Progenitor cell of endocrine pancreas (in vitro differentiated cells): ENCODE data around the gene CLN5. TPM values are rescaled to one million over a fixed set of nuclear protein-coding genes. Genes with fewer than 3 reads are reported as not detected.

Source experiments
- DNase-seq: peaks from one replicate; pipeline ENCODE4 v3.0.0; 2021; ENCODE audit warnings: low spot score; ENCODE audit not compliant: unreplicated experiment
- H3K27ac Mint-ChIP-seq: 2 replicates; pipeline ENCODE4 v1.8.0; 2021; ENCODE audit warnings: mild to moderate bottlenecking, moderate library complexity, mixed read lengths
- H3K27me3 Mint-ChIP-seq: 2 replicates; pipeline ENCODE4 v1.8.0; 2021; ENCODE audit warnings: mixed read lengths
- H3K36me3 Mint-ChIP-seq: 2 replicates; pipeline ENCODE4 v1.8.0; 2022; ENCODE audit warnings: mixed read lengths; ENCODE audit not compliant: insufficient read depth
- H3K4me1 Mint-ChIP-seq: 2 replicates; pipeline ENCODE4 v1.8.0; 2021; ENCODE audit warnings: low read depth, mixed read lengths
- H3K4me3 Mint-ChIP-seq: 2 replicates; pipeline ENCODE4 v1.8.0; 2021; ENCODE audit warnings: low read depth, mild to moderate bottlenecking, moderate library complexity, mixed read lengths
- H3K9me3 Mint-ChIP-seq: 2 replicates; pipeline ENCODE4 v1.8.0; 2021; ENCODE audit warnings: low read depth, mixed read lengths
- CTCF ChIP-seq: fragments of 200-600 bp; sonication (generic); IDR thresholded peaks from one replicate; pipeline ENCODE4 v1.5.0; 2021; ENCODE audit warnings: antibody characterized with exemption, mild to moderate bottlenecking; ENCODE audit not compliant: unreplicated experiment
- total RNA-seq: library from RNA; stranded (reverse); gene quantifications from 2 replicates; pipeline ENCODE4 v1.2.1, GENCODE V29; 2021

CLN5 gene
- total RNA-seq, 1 donor from 2014 or later, result 21.4 TPM

GRCh38 chr13:77016888-77017623 lies 25.2 kb downstream of the CLN5 start:
- Mint-ChIP-seq H3K4me1 (no peaks in the 10 kb centered on the region), H3K27me3 (no peaks in the 10 kb centered on the region), H3K9me3 (no peaks in the 10 kb centered on the region), H3K27ac (no peak overlapping the region), H3K4me3 (no peak overlapping the region), H3K36me3 (peaks cover 13% of the 10 kb centered on the region)
- TF ChIP-seq CTCF, result no peak
- no peak for DNase-seq

- no peak overlapping the region for H3K27ac Mint-ChIP-seq
- no peak for TF ChIP-seq CTCF
- H3K4me1 Mint-ChIP-seq, result peaks cover 4% of the 10 kb centered on the region
- no peaks in the 10 kb centered on the region for H3K27me3 Mint-ChIP-seq
- H3K4me3 Mint-ChIP-seq, result no peak overlapping the region
- peaks cover 7% of the 10 kb centered on the region for H3K36me3 Mint-ChIP-seq
- no peak for DNase-seq
- no peaks in the 10 kb centered on the region for H3K9me3 Mint-ChIP-seq
These were observed 27.9 kb downstream of the CLN5 start for GRCh38 chr13:77019756-77020155.

- TF ChIP-seq CTCF, result no peak
- Mint-ChIP-seq H3K27me3 (peaks cover 3% of the 10 kb centered on the region), H3K9me3 (no peaks in the 10 kb centered on the region), H3K36me3 (peaks cover 2% of the 10 kb centered on the region), H3K27ac (peak overlapping the region; percentile 19), H3K4me3 (no peak overlapping the region), H3K4me1 (peaks cover 17% of the 10 kb centered on the region)
- no peak for DNase-seq
These were observed 30.5 kb downstream of the CLN5 start for GRCh38 chr13:77022341-77022740.

DNA sequence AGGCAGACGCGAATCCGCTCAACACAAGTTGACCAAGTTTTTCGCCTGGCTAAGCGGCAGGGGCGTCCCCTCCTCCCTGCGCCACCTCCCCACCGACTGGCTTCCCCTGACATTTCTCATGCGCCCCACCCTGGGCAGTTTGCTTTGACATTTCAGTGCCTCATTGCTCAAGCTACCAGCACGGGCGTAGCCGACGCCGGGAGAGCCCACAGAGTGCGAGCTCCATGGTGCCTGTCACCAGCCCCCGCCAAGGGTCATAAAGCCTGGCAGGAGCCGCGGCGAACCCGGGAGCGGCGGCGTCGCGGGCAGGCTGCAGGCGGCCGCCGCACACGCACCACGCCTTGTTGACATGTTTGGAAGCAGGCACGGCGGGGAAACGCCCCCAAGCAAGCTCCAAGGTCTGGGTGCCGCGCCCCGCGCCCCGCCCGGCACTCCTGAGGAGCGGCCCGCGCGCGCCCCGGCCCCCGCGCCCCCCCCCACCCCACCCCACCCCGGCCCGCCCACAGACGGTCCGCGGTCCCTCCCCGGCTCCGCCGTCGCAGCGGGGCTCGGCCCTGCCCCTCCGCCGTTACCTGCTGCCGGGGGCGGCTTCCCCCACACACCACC lies 34.5 kb downstream of the CLN5 start:
- H3K9me3 Mint-ChIP-seq, result no peaks in the 10 kb centered on the region
- DNase-seq, result peak; percentile 57
- H3K27ac Mint-ChIP-seq, result peak overlapping the region; percentile 96
- peak overlapping the region; percentile 93 for H3K4me3 Mint-ChIP-seq
- peaks cover 25% of the 10 kb centered on the region for H3K27me3 Mint-ChIP-seq
- peaks cover 17% of the 10 kb centered on the region for H3K4me1 Mint-ChIP-seq
- no peaks in the 10 kb centered on the region for H3K36me3 Mint-ChIP-seq
- no peak for TF ChIP-seq CTCF

- H3K9me3 Mint-ChIP-seq, result no peaks in the 10 kb centered on the region
- peaks cover 17% of the 10 kb centered on the region for H3K4me1 Mint-ChIP-seq
- H3K4me3 Mint-ChIP-seq, result peak within 1 kb of the TSS; percentile 93
- peaks cover 25% of the 10 kb centered on the region for H3K27me3 Mint-ChIP-seq
- DNase-seq, result peak; percentile 64
- H3K27ac Mint-ChIP-seq, result peak within 1 kb of the TSS; percentile 99
- TF ChIP-seq CTCF, result no peak
- no peaks in the 10 kb centered on the region for H3K36me3 Mint-ChIP-seq
These were observed 35.2 kb downstream of the CLN5 start, which contains the start of gene FBXL3 for GRCh38 chr13:77026861-77027621. FBXL3 (minus strand) TSS chr13:77027159; CDS start chr13:77021860, 5,299 bp downstream.
